Islet of Langerhans (tissue), 1 donor: ENCODE data around the gene THEM4.
"Not testable (repeated sequence)": the region's sequence is repeated elsewhere in the genome, so short reads cannot be mapped to it uniquely, and the experiment has no call there.

Source experiments
- FAIRE-seq: peaks from one replicate; lab custom pipeline; 2011; peaks lifted over from hg19 to GRCh38; lab: Jason Lieb, UNC

Gene THEM4

DNA sequence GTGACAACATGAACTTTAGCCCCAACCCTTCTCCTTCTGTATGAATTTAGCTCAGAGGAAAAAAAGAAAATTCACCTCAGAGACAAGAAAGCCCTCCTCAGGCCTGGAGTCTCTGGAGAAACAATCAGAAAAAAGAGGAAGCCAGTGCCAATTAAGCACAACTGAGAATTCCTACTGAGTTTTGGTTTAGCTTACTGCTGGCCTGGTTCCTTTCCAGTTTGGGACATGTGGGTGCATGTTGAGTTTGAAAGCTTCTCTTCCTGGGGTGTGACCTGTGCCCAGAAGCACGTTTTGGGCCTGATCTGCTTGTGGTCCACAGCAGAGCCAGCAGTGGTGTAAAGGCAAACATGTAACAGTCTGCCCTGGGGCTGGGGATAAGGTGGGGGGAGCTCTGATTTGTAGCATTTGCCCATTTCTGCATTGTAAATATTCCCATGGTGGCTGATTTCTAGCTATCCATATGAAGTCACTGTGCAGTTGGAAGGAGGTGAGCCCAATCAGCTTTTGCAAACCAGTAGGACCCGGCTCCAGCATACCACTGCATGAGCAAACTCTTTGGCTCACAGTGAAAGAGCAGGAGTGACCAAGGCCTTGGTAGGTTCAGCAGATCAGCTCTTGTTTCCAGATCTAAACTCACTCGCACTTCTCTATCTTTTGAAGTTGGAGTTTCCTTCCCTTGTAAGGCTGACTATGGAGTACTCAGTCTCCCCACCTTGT is 51.1 kb downstream of the THEM4 start:
- FAIRE-seq, result no peak

DNA sequence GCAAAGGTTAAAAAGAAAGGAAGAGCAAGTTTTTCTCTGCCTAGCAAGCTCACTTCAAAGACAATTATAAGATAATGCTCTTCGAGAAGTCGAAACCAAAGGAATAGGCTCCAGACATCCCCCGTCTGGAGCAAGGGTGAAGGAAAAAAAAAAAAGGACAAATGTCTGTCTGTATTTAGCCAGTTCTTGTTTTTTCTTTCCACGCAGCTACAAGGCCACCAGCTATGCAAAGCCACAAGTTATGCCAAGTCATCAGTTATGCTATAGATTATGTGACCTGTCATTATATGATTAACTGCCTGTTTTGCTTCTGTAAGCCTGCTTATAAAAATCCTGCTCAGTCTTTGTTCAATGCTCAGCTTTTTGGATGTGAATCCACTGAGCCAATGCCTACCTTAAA is 53.4 kb downstream of the THEM4 start:
- no peak for FAIRE-seq

DNA sequence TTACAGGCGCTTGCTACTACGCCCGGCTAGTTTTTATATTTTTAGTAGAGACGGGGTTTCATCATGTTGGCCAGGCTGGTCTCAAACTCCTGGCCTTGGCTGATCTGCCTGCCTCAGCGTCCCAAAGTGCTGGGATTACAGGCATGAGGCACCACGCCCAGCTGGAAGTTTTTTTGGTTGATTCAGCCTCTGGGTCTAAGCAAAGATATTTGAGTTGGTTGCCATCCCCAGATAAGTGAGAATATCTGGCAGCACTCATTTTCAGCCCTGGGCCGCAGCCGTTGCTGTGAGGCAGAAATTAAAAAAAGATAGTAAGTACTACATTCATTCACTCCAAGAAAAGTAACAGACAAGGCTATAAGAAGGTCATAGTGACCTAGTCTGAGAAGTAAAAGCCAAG is 53.8 kb downstream of the THEM4 start:
- not testable (repeated sequence) for FAIRE-seq

DNA sequence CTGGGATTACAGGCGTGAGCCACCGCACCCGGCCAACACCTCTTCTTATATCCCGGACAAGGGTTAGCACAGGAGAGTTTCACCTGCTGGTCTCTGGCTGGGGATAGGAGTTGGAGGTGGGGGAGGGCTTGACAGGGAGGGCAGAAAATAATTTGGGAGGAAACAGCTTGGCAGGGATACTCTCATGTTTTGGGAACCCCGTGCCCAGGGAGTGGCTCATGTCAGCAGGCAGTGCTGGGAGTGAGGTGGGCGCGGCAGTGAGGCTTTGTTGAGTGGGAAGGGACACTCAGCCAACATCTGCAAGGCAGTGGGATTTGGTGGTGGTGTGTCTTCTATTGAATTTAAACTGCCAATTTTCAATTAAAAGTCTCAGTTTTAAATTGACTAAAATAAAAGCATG is 54.7 kb downstream of the THEM4 start:
- no peak for FAIRE-seq

DNA sequence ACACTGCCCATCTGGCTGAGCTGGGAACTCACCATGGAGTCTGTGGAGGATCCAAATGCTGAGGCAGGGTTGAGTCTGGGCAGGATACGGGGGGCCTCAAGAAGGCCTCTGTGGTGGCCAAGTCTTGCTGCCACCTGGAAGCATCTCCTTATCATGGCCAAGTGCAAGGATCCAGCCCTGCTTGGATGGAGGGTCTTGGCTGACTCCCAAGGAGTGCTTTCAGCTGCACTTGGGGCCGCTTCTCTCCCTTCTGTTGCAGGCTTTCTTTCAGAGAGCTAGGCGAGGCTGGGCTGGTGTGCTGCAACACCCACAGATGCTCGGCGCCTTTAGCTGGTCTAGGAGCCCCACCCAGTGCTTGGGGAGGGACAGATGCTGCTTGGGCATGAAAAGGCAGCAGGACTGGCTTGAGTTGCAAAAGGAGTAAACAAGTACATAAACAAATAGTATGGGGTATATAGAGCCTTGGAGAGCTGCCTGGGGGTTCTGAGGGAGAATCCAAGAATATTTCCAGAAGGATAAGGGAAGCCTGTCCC is 55.8 kb downstream of the THEM4 start, which contains the start of gene THEM5:
Gene THEM5, minus strand, starts transcription at position 302 of the 533 bp plus-strand sequence. Its CDS starts 147 bp downstream, at position 155.
- FAIRE-seq, result no peak

DNA sequence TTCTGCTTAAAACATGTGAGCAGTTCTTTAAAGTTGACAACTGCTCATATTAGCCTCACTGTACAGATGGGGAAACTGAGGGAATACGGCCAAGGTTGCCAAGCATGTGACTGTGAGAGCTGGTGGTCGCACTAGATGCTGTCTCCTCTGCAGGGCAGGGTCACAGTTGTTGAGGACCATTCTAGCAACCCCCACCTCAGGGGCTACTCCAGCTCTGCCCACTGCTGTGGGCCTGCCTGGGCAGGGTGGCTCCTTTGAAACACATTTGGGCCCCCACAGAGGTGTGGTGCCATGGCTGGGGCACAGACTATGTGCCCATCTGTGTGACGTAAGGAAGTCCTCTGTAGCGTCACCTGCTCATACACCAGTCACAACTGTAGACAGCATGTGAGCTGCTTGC is 56.6 kb downstream of the THEM4 start:
- FAIRE-seq, result no peak

DNA sequence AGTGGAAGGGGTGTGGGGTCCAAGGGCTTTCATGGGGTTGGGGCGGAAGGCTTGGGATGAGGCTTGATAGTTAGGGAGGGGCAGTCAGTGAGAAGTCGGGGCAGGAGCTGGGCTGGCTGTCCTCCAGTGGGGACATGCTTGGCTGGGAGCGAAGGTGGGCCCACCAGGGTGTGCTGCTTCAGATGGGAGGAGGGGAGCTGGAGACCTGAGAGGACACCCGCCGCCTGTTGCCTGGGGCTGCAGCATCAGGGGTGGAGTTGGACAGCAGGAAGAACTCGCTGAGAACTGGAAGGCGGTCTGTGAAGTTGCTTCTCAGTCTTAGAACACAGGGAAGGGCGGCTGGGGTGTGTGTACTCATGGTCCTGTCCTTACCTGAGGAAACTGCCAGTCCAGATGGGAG is 57.4 kb downstream of the THEM4 start:
- FAIRE-seq, result no peak

DNA sequence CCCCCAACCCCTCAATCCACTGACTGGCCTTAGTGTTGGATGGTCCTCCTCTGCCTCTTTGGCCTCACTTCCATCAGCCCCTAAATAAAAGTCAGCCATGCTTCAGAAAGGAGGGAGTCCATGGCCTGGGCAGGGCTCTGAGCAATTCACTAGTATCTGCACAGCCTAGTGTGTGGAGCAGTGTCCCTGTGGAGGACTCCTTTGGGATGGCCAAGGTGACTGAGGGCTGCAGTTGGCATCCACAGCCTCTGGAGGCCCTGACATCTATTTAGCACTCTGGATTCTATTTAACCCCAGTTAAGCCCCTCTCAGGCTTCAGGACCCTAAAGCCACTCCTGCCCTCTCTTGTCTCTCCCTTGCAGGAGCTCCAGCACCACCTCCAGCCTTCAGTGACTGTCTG is 59.4 kb downstream of the THEM4 start:
- FAIRE-seq, result no peak

DNA sequence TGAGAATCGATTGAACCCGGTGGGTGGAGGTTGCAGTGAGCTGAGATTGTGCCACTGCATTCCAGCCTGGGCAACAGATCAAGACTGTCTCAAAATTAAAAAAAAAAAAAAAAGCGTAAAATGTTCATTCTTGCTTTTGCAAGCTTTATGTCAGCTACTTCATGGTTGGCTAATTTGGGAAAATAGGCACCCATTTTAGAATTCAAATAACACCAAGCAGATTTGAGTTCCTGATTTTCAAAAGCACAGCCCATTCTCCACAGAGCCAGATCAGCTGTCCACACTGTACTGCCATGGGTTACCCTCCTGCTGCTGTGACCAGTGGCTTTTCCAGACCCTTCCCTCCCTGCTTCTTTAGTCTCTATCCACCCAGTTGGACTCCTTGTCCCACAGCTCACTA is 60.2 kb downstream of the THEM4 start:
- no peak for FAIRE-seq

DNA sequence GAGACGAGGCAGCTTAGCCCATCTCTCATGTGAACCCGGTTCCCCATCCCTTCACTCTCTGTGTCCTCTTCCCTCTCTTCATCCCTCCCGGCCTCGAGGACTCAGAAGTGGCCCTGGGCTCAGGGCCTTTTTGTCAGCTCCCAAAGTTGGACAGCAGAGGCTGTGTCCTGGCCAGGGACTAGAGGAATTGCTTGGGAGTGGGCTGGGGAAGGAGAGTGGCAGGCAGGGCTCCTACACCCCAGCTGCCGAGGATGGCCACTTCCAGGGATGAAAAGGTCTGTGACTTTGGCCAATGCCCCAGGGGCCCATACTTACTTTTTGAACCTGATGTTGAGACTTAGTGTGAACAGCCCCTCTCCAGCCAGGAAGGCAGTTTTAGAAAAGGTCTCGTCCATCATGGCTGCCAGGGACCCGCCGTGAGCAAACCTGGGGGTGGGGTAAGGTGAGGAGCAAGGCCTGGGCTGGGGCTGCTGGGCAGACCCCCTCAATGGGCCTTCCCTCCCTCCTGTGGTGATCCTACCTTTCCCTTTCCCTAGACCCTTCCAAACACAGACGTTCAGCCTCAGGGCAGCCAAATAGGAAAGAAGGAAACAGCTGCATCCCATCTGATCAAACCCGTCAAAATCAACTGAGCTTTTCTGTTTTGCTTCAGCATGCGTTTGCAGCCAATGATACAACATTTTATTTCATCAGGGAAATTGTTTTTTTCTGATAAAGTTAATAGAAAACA is 61.3 kb downstream of the THEM4 start:
- FAIRE-seq, result no peak

DNA sequence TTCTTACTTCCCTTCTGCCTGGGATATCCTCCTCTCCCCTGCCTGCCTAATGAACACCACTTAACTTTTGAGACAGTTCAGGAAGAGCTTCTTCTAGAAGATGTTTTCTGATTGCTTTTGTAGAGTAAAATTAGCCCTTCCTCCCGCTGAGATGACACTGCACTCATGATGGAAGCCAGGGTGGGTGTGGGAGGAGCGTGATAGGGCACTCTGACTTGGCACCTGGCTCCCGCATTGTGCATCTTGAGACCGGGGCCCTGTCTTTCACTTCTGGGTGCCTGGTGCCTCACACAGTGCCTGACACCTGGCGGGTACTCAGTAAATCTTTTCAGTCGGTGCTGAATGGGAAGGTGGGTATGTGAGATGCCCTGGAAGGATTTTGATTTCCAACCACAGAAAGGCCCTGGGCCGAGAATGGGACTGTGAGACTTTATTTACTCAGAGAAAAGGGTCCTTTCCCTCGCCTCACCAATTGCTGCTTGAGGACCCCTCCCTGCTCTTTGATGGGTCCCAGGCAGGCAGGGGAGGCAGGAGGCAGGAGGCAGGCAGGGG is 62.5 kb downstream of the THEM4 start:
- FAIRE-seq, result no peak

DNA sequence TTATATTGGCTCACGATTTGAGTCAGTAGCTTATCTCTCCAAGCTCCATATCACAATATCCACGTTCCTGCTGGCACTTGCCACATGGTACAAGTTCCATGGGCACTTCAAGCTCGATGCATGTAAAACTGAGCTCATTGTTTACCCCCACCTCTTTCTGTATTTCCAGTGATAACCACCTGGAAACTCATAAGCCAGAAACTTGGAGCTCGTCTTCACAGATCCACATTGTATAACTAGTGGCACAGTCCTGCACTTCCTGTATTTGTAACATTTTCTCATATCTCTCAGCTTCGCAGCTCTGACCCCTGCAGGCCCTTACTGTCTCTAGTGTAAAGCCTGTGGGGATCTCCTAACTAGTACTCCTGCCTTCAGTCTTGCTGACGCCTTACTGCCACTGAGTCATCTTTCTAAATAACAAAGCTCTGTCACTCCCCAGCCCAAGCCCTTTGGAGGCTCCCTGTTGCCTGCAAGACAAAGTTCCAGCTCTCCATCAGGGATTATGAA is 63.2 kb downstream of the THEM4 start:
- FAIRE-seq, result no peak

DNA sequence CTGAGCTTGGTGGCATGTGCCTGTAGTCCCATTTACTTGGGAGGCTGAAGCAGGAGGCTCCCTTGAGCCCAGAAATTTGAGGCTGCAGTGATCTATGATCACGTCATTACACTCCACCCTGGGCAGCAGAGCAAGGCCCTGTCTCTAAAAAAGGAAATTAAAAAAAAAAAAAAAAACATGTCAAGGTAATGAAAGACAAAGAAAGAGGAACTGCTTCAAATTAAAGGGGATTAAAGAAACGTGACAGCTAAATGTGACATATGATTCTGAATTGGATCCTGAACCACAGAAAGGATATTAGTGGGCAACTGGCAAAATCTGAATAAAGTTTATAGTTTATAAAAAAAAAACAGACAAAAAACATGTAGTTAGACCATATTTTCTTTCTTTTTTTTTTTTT is 65.9 kb downstream of the THEM4 start:
- no peak for FAIRE-seq

DNA sequence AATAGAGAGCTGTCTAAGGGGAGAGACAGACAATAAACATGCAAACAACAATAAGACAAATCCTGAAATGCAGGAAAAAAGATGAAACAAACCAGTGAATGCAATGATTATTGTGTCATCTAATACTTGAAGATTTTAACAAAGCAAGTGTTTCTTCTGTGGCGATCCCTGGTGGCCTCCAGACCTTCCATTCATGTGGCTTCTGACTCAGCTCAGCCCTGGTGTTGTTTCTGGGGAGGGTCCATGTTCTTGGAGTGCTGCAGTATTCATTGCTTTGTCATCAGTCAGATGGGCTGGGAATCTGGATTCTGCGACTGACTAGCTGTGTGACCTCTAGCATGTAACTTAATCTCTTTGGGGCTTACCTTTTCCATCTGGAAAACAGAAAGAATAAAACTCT is 68.2 kb downstream of the THEM4 start:
- FAIRE-seq, result no peak

DNA sequence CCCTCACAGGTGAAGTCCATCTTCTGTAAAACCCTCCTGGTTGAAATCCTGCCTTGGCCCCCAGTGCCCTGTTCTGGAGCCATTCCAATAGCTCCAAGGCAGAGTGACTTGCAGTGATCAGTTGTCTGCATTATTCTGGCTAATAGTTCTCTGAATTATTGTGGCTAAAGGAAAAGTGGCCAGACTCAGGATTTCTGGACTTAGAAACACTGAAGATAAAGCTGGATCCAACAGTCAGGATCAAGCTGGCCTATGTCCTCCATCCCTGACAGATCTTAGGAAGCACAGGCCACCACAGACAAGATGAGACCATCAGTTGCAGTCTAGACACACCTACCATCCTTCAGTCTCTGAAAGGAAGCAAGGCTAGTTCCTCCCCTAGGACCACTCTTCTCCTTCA is 68.9 kb downstream of the THEM4 start:
- FAIRE-seq, result no peak

DNA sequence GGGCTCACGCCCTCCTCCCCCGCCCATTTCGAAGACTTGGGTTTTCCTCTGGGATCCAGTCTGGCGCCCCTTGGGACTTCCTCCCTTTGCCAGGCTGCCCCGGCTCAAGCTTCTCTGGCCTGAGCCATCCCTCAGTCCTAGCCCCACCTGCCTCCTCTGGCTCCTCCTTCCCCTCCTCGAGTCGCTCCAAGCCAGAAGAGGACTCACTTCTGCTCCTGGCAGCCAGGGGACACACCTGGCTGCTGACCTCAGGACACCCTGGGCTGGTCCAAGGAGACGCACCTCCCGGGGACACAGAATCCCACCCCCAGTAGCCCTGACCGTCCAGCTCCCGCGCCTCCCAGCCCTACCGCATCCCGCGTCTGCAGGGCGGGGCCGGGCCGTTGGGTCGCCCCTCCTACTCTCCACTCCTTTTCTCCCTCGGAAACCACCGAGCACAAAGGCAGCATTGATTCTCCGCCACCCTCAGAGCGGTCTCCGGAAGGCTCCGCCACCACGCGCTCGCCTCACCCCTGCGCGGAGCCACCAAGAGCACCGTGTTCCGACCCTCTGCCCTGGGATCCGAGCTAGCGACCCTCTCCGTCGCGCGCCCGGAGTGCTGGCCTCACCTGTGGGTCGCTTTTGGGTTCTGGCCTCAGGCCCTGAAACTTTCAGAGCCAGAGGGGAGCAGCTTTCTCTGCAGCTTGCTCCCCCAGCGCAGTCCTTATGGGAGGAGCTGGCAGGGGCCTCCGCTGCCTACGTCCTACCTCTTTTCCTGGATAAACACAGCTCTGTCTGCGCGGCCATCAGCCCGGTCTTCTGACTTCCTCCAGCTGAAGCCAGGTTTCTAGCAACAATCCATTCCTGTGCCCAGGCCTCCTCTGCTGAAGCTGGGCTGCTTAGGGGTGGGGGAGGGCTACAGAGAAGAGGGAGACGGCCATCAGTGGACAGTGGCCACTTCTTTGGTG is 69.6 kb downstream of the THEM4 start, which contains the start of gene C2CD4D:
Gene C2CD4D, minus strand, starts transcription at position 364 of the 947 bp plus-strand sequence. CDS start 831 bp downstream, outside the sequence.
- no peak for FAIRE-seq

DNA sequence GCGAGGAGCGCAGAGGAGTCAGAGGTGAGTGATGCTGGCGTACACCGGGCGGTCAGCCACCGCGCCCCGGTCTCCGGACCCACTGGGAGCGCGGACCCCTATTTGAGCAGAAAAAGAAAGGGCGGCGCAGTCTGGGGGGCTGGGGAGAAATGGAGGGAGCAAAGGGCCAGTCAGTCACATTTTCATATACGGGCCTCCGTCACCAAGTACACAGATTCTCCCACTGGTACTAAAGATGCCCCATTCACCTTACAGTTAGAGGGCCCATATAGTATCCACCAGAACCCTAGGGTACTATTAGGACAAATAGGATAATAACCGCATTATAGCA is 70.3 kb downstream of the THEM4 start:
- no peak for FAIRE-seq

DNA sequence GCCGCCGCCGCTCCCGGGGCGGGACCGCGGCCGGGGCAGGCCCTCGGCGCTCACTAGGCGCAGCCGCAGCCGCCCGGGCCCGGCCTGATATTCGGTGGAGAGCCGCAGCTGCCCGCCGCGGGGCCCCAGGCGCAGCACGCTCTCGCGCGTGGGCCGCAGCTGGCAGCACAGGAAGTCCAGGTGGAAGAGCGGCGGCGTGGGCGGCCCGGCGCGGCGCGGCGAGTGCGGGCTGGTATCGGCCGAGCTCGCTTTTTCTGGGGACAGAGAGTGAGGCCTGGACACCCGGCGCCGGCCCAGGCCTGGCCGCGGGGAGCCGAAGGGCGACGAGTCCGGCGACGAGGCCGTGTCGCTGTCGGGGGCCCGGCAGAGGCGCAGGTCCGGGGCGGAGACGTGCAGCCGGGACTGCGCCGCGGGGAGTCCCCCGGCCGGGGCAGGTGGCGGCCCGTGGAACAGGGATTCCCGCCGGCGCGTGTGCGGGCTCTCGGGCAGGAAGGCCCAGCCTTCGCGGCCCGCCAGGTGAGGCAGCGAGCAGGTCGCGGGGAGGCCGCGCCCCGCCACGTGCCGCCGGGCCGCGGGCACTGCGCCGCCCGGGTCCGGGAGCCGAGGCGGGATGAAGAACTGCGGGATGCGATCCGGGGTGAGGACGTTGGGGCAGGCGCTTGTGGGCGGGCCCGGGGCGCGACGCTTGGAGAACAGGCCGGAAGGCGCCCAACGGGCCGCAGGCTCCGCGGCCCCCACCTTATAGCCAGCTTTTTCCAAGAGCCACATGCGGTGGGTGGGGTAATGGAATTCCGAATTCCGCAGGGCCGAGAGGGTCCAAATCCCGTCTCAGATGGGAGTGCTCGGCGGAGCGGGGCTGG is 70.9 kb downstream of the THEM4 start:
- FAIRE-seq, result no peak

DNA sequence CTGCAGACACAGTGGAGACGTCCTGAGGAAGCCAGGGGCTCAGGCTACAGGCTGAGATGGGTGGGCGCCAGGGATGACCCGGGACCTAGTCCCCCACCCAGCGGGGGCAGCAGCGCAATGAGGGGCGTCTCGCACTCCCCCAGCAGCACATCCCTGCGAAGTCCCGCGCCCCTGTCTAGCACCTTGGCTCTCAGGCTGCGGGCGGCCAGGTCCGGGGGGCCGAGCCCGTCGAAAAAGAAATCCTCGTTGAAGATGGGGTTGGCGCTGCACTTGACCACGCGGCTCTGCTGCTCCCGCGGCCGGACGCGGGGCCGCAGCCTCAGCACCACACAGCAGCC is 71.5 kb downstream of the THEM4 start:
- no peak for FAIRE-seq

DNA sequence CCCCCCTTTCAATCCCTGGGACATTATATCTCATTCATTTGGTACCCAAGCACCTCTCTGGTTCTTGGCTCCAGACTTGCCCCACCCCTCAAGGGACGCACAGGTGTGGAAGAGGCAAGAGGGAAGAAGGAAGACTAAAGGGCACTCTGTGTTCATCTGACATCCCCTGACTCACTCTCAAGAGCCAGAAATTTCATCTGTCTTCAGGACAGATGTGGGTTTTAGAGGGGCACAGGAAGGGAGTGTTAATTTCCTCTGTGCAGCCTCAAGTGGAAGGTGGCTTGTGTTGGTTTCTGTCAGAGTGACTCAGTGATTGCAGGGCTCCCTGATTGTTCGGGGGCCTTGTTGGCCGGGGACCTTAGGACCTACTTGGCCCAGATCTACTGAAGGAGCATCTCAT is 72.1 kb downstream of the THEM4 start:
- no peak for FAIRE-seq

DNA sequence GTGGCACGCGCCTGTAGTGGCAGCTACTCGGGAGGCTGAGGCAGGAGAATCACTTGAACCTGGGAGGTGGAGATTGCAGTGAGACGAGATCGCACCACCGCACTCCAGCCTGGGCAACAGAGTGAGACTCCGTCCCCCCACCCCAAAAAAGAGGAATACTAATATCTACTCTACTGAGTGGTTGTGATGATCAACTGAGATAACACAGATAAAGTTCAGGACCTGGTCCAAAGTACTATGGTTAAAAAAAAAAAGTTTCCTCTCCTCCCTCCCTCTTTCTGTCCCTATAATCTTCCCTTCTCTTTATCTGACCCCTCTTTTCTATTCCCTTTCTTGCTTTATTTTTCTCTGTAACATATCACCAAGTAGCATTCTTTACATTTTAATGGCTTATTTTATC is 73.7 kb downstream of the THEM4 start:
- no peak for FAIRE-seq
